Left renal pelvis (tissue), 4 donors: ENCODE measurements around the gene AIG1. TPM values are rescaled to one million over a fixed set of nuclear protein-coding genes. Genes with fewer than 3 reads are reported as not detected.
"Not testable (repeated sequence)": the region's sequence is repeated elsewhere in the genome, so short reads cannot be mapped to it uniquely, and the experiment has no call there.

ENCODE experiments used
- DNase-seq, 4 donors: peaks; one replicate each; pipeline ENCODE4 v3.0.0-alpha.2; 2013; ENCODE audit warnings: low read depth in 4 of 4, low spot score in 3 of 4
- polyA plus RNA-seq, 4 donors: library from polyadenylated mRNA; unstranded; fragments of 120-200 nt; gene quantifications; one replicate each; pipeline ENCODE4 v1.2.1, GENCODE V29; 2013; ENCODE audit not compliant: insufficient read length in 4 of 4

Gene AIG1
- polyA plus RNA-seq, 4 donors = 27.8 to 113 (median 100) TPM

GRCh38 chr6:143299253-143300166 is 238.8 kb downstream of the AIG1 start:
- DNase-seq = no peak

DNA sequence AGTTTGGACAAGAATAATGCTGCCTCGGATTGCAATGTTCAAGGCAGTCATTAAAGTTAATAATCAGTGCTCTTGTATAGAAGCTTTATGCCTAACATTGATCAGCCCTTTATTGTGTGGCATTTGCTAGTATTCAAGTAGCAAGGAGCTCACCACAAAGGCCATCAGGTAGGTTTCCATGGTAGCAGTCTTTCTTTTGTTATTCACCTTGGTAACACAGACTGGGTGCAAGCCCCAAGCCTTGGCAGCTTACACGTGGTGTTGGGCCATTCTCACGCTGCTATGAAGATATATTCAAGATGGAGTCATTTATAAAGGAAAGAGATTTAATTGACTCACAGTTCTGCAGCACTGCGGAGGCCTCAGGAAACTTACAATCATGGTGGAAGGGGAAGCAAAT is 240.5 kb downstream of the AIG1 start:
- DNase-seq = no peak

DNA sequence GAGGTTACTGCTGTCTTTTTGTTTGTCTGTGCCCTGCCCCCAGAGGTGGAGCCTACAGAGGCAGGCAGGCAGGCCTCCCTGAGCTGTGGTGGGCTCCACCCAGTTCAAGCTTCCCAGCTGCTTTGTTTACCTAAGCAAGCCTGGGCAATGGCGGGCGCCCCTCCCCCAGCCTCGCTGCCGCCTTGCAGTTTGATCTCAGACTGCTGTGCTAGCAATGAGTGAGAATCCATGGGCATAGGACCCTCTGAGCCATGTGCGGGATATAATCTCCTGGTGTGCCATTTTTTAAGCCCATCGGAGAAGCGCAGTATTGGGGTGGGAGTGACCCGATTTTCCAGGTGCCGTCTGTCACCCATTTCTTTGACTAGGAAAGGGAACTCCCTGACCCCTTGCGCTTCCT is 247.1 kb downstream of the AIG1 start:
- not testable (repeated sequence) for DNase-seq

DNA sequence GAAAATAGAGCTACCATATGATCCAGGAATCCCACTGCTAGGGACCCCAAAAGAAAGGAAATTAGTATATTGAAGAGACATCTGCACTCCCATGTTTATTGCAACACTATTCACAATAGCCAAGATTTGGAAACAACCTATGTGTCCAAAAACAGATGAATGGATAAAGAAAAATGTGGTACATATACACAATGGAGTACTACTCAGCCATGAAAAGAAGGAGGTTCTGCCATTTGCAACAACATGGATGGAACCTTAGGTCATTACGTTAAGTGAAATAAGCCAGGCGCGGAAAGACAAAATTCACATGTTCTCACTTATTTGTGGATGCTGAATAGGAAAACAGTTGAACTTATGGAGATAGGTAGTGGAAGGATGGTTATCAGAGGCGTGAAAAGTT is 252.5 kb downstream of the AIG1 start:
- DNase-seq = no peak

DNA sequence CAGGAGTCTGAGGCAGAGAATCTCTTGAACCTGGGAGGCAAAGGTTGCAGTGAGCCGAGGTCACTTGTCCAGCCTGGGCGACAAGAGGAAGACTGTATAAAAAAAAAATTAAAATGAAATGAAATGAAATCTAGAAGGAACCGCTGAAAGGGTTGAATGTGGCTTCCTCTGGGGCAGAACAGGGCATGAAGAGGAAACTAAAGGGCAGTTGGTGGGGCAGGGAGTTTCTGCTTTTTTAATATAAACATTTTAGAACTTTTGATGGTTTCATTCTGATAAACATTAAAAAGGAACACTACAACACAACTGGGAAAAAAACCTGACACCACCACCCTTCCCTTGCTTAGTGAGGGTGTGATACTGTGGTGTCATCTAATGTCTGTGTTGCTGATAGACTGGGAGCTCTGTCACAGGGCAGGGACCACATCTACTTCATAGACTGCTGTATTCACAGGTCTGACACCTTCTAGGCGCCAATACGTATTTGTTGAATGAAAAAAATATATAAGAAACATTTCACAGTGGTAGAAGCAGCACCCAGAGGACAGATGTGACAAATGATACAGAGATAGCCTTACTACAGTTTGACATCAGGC is 260.9 kb downstream of the AIG1 start:
- DNase-seq = no peak

- DNase-seq = no peak
Measured at GRCh38 chr6:143322386-143322785, 261.7 kb downstream of the AIG1 start.

GRCh38 chr6:143323729-143324470 is 263.2 kb downstream of the AIG1 start:
- DNase-seq = peak; percentile 8 to 27 (median 14)

DNA sequence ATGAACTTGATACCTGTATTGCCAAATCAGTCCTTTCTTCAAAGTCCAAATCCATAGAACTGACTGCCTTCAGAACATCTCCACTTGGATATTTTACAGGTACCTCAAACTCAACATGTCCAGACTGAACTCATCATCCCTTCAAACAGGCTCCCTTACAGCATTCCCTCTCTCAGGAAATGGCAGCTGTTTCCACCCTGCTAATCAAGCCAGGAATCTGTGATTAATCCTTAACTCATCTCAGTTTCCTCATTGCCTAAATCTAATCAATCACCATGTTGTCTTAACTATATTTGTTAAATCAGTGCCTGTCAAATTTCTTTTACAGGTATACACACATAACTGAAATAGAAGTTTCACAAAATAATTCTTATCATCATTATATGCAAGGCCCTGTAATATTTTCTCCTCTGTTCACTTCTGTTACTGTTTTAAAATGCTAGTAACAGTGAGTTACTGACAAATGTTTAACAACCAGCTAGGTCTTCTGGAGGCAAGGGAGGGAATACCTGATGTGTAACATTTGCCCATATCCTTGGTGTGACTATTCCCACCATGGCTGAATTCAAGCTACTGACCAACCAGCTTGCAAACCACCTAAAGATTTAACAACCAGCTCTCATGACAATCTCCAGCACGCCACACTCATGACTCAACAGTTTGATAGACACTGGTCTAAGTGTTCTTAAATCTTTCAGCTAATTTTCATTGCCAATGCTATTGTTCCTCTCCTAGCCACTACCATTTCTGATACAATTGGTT is 264.9 kb downstream of the AIG1 start:
- no peak for DNase-seq

GRCh38 chr6:143328876-143329275 is 268.2 kb downstream of the AIG1 start:
- no peak for DNase-seq

DNA sequence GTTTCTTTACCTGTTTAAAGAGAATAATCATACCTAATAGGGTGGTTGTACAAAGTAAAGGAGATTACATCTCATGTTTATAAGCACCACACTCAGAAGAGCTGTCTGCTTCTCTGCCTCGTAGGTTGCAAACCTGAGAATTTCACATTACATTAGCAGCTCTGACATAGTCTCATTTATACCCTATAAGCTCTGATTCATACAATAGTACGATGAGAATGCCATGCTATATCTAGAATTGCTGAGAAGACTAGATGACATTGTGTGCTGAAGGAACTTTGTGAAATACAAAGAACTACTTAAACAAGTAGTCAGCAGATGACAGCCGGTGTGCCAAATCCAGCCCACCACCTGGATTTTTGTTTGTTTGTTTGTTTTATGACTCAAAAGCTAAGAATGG is 268.6 kb downstream of the AIG1 start:
- DNase-seq = no peak

DNA sequence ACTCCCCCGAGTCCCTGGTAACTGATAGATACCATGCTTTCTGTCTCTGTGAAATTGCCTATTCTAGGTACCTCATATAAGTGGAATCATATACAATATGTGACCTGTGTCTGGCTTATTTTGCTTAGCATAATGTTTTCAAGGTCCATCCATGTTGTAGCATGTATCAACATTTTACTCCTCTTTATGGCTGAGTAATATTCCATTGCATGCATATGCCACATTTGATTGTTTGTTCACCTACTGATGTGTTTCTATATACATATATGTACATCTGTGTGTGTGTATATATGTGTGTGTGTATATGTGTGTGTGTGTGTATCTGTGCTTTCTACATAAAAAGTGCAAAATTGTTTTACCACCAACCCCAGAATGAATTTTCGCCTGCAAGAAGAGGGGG is 270.7 kb downstream of the AIG1 start:
- no peak for DNase-seq

- DNase-seq = no peak
Measured at GRCh38 chr6:143332153-143332845, 271.6 kb downstream of the AIG1 start.

GRCh38 chr6:143333081-143333480 is 272.4 kb downstream of the AIG1 start:
- no peak for DNase-seq

- DNase-seq = no peak
Measured at GRCh38 chr6:143333749-143334520, 273.2 kb downstream of the AIG1 start.

DNA sequence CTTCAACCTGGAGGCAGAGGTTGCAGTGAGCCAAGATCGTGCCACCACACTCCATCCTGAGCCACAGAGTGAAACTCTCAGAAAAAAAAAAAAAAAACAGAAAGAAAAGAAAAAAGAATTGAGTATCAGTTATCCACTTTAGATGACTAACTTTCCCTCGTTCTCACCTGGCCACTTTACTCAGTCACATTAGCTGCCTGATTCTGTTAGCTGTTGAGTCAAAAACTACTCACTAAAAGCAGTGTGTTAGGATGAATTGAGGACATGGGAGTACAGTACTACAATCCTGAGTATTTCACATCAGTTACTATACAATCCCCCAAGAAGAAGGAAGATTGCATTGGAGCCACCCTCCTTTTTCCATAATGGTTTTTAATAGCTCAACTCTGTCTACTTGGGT is 275.2 kb downstream of the AIG1 start:
- DNase-seq = no peak

DNA sequence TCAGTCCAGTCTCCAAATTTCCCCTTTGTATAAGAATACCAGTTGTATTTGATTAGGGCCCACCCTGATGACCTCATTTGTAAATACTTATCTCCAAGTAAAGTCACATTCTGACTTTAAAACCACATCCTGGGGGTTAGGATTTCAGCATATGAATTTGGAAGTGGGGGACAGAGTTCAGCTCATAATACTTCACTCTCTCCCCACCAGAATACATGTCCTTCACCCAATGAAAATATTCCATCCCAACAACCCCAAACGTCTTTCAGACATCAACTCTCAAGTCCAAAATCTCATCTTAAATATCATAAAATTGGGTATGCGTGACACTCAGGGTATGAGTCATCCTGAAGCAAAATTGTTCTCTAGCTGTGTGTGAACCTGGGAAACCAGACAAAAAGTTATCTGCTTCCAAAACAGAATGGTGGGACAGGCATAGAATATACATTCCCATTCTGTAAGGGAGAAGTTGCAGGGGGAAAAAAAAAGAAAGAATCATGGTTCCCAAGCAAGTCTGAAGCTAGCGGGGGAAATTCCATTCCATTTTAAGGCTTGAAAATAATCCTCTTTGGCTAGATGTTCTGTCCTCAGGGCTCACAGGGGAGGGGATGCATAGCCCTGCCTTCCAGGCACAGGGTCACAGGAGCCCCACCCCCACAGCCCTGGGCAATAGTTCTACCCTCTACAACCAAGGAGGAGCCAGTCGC is 275.9 kb downstream of the AIG1 start:
- no peak for DNase-seq

- no peak for DNase-seq
Measured at GRCh38 chr6:143337201-143337949, 276.7 kb downstream of the AIG1 start.

GRCh38 chr6:143339223-143339622 is 278.5 kb downstream of the AIG1 start:
- DNase-seq = no peak
